ENCODE results near the gene ACTMAP. TPM values are rescaled to one million over a fixed set of nuclear protein-coding genes. Genes with fewer than 3 reads are reported as not detected.
A peak's percentile ranks its signal among the peaks of the same experiment; 100 is the strongest.

Gene ACTMAP, protein sequence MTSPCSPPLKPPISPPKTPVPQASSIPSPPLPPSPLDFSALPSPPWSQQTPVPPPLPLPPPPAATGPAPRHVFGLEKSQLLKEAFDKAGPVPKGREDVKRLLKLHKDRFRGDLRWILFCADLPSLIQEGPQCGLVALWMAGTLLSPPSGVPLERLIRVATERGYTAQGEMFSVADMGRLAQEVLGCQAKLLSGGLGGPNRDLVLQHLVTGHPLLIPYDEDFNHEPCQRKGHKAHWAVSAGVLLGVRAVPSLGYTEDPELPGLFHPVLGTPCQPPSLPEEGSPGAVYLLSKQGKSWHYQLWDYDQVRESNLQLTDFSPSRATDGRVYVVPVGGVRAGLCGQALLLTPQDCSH
- total RNA-seq (2014; rRNA removed; shearing (Covaris generic)) (0.38 and 2.5 TPM in 2 replicates), polyA plus RNA-seq (2016; fragmentation: Nextera tagmentation; extraction: Ambion mirVana) (5.6 and 7.3 TPM in 2 replicates)

DNA sequence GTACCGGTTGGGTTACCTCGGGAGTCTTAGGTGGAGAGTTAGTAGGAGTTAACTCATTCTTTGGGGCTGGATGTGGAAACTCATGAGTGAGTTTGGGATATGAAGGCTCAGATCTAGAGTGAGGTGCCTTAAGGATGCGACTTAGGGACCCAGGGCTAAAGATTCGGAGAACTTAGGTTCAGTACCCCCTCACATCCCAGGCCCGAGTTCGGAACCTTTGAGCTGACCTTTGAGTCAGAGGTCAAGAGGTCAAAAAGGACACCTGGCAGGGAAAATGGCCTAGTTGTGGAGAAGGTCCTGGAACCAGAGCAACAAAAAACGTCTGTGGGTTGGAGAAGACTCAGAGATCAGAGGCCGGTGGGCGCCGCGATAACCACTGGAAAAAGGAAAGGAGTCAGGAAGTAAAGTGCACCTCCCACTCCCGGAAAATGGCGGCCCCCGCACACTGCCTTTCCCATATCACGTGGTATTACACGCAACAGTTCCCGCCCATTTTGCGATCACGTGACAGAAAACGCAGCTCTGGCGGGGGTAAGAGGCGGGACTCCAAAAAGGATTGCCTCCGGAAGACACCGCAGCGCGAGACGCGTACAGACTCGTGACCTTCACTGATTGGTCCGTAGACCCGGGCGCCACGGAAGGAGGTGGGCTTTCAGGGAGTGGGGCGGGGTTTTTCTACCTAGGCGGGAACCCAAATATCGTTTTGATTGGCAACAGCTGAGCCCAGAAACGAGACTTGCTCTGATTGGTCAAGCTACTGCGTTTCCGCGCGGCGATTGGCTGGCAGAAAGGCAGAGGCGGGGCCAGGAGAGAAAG, at the start of gene ACTMAP:
Gene ACTMAP, minus strand, starts transcription at position 420 of the 816 bp plus-strand sequence. CDS start 674 bp downstream, outside the sequence.
- WGBS, 2 experiments (ENCODE audit: low coverage in 1 of 2, low lambda C conversion rate in 2 of 2, missing lambda C conversion rate in 2 of 2) = 1% methylated on average over 43 of the region's 43 CpGs
- H3K79me2 ChIP-seq (ENCODE audit: insufficient read depth) = peaks cover 53% of the 10 kb centered on the region

DNA sequence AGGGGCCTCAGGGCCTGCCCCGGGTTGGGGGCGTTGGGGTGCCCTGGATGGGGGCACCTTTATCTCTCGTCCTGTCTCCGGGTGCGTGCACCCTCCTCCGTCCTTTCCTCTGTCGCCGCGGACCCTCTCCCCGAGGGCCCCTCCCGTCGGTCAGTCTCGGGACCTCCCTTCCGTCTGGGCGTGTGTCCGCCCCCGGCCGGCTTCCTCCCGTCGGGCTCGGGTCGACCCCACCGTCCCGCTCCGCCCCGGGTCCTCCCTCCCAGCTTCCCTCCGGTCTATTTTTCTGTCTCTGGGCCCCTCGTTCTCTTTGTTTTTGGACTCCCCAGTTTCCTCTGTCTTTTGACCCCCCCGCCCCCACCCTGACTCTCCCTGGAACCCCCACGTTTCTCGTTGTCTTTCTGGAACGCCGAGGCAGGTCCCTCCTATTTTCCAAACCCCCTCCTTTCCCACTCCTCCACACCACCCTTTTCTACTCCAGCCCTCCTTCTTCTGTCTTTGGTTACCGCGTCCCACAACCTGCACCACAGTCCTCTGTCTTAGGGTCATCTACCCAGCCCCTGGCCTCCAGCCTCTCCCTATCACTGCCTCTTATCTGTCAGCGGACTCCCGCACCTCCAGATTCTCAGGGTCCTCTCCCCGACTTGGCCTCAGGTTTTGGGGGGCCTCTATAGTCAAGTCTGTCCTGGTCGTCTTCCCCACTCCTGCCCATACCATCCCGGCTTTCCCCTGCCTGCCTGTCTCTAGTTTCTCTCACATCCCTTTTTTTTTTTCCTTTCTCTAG, 49.5 kb upstream of the ACTMAP start:
- no peaks in the 10 kb centered on the region for H3K27me3 ChIP-seq (replicated peaks; ENCODE audit: insufficient read depth)
- H4K20me1 ChIP-seq (ENCODE audit: insufficient read depth) = 0 out of 2 replicates have a peak, but pooled peaks cover 1% of the 10 kb centered on the region
- peak overlapping the region; percentile 90 for H3K9ac ChIP-seq
- peaks cover 57% of the 10 kb centered on the region for H3K79me2 ChIP-seq (ENCODE audit: insufficient read depth)
- H3K4me2 ChIP-seq (ENCODE audit: unreplicated experiment) = peak overlapping the region; percentile 89
- peak overlapping the region; percentile 88 for H3K27ac ChIP-seq
- peak; percentile 62 for DNase-seq
- no peaks in the 10 kb centered on the region for H3K9me2 ChIP-seq (ENCODE audit: insufficient read depth)
- 0 out of 2 replicates have a peak overlapping the region, but pooled peaks have one; percentile 17 for H2AFZ ChIP-seq
- H3K4me3 ChIP-seq = peak overlapping the region; percentile 92
- TF ChIP-seq EZH2phosphoT487 (IDR thresholded peaks at IDR 0.05; ENCODE audit: insufficient read depth, low read depth) (no peak), EZH2 (IDR thresholded peaks at IDR 0.05; ENCODE audit: insufficient read depth, poor library complexity, severe bottlenecking) (no peak)
- H3K36me3 ChIP-seq (ENCODE audit: low read depth) = no peaks in the 10 kb centered on the region
- WGBS, 2 experiments (ENCODE audit: low coverage in 1 of 2, low lambda C conversion rate in 2 of 2, missing lambda C conversion rate in 2 of 2) = 0 to 1% methylated on average over 16 to 40 of the region's 40 CpGs
- in situ Hi-C loops (cut with MboI) = no loop called here
- H3K9me3 ChIP-seq (ENCODE audit: low read depth) = no peaks in the 10 kb centered on the region
- peaks cover 20% of the 10 kb centered on the region for H3F3A ChIP-seq (ENCODE audit: insufficient read depth)
- H3K4me1 ChIP-seq (ENCODE audit: insufficient read depth) = peaks cover 27% of the 10 kb centered on the region

More for the DNA sequence above, at the start of gene ACTMAP:
- H3F3A ChIP-seq (ENCODE audit: insufficient read depth) = peaks cover 29% of the 10 kb centered on the region; the same call in 1 of the 2 replicates
- H3K4me3 ChIP-seq = peak within 1 kb of the TSS; percentile 93
- H3K9me3 ChIP-seq (ENCODE audit: low read depth) = no peaks in the 10 kb centered on the region
- in situ Hi-C loops (cut with MboI) = no loop called here
- no peaks in the 10 kb centered on the region for H4K20me1 ChIP-seq (ENCODE audit: insufficient read depth)
- H3K27me3 ChIP-seq (replicated peaks; ENCODE audit: insufficient read depth) = no peaks in the 10 kb centered on the region
- H3K36me3 ChIP-seq (ENCODE audit: low read depth) = no peaks in the 10 kb centered on the region
- H2AFZ ChIP-seq = peak within 1 kb of the TSS; percentile 64
- peak within 1 kb of the TSS; percentile 98 for H3K9ac ChIP-seq
- TF ChIP-seq EZH2phosphoT487 (IDR thresholded peaks at IDR 0.05; ENCODE audit: insufficient read depth, low read depth) = no peak
- H3K9me2 ChIP-seq (ENCODE audit: insufficient read depth) = no peaks in the 10 kb centered on the region
- peak within 1 kb of the TSS; percentile 98 for H3K27ac ChIP-seq
- peak within 1 kb of the TSS; percentile 100 for H3K4me2 ChIP-seq (ENCODE audit: unreplicated experiment)
- H3K4me1 ChIP-seq (ENCODE audit: insufficient read depth) = peaks cover 38% of the 10 kb centered on the region
- peak; percentile 100 for DNase-seq

DNA sequence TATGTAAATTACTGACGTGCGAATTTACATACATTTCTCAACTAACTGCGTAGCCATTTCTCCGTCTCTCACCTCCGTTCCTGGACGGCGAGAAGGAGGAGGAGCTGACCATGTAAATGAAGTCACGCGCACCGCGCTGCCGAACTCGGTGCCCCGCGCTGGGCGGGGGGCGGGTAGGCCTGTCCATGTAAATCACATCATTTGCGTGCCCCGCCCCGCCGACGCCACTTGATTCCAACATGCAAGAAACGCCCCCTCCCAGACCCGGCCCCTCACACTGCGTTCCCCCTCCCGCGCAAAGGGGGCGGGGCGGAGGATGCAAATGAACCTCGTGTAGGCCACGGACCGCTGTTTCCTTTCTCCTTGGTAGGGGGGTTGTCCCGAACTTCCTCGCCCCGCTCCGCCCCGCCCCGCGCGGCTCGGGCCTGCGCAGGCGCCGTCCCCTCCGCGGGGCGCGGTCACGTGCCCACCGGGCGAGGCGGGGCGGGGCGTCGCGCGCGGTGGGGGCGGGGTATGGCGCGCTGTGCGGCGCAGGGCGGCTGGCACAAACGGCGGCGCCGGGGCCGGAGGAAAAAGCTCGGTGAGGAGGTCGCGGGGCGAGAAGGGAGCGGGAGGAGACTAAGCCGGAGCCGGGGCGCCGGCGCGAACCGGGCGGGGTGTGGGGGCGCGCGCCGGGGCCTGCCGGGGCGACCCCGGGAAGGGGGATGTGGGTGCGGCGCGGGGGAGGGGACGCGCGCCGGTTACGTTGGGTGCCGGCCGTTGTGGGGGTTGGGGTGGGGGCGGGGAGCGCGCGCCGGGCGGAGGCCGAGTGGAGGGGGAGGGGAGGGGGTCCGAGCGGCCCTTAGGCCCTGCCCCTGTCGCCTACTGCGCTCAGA, 48.6 kb upstream of the ACTMAP start, which contains the start of gene EGLN2:
Gene EGLN2, plus strand, starts transcription at position 509 of the 875 bp plus-strand sequence. CDS start 1,382 bp downstream, outside the sequence.
- H3K36me3 ChIP-seq (ENCODE audit: low read depth) = no peaks in the 10 kb centered on the region

More for the DNA sequence above, 48.6 kb upstream of the ACTMAP start, which contains the start of gene EGLN2:
- peaks cover 49% of the 10 kb centered on the region for H3K79me2 ChIP-seq (ENCODE audit: insufficient read depth)
- WGBS, 2 experiments (ENCODE audit: low coverage in 1 of 2, low lambda C conversion rate in 2 of 2, missing lambda C conversion rate in 2 of 2) = 0 to 1% methylated on average over 40 to 100 of the region's 110 CpGs
- in situ Hi-C loops (cut with MboI) = no loop called here
- H3K9me3 ChIP-seq (ENCODE audit: low read depth) = no peaks in the 10 kb centered on the region
- H3K4me1 ChIP-seq (ENCODE audit: insufficient read depth) = peaks cover 27% of the 10 kb centered on the region
- peak within 1 kb of the TSS; percentile 88 for H3K27ac ChIP-seq
- peak within 1 kb of the TSS; percentile 90 for H3K9ac ChIP-seq
- peak within 1 kb of the TSS; percentile 92 for H3K4me3 ChIP-seq
- H3K4me2 ChIP-seq (ENCODE audit: unreplicated experiment) = peak within 1 kb of the TSS; percentile 89
- H3K9me2 ChIP-seq (ENCODE audit: insufficient read depth) = no peaks in the 10 kb centered on the region
- peak within 1 kb of the TSS; percentile 86 for H2AFZ ChIP-seq
- H3K27me3 ChIP-seq (replicated peaks; ENCODE audit: insufficient read depth) = no peaks in the 10 kb centered on the region
- no peaks in the 10 kb centered on the region for H4K20me1 ChIP-seq (ENCODE audit: insufficient read depth)
- DNase-seq = peak; percentile 99
- no peak for TF ChIP-seq EZH2phosphoT487 (IDR thresholded peaks at IDR 0.05; ENCODE audit: insufficient read depth, low read depth)
- no peak for TF ChIP-seq EZH2 (IDR thresholded peaks at IDR 0.05; ENCODE audit: insufficient read depth, poor library complexity, severe bottlenecking)
- H3F3A ChIP-seq (ENCODE audit: insufficient read depth) = peaks cover 20% of the 10 kb centered on the region

All from GM23248 (cell line).